NT2/D1 (cell line): Measurements from ENCODE around the gene MIA2.

Experiments
- SUZ12 ChIP-seq: IDR thresholded peaks from 2 replicates; pipeline ENCODE4 v1.6.1; 2011; ENCODE audit not compliant: insufficient read length, insufficient read depth; ENCODE audit errors: extremely low read depth
- YY1 ChIP-seq: IDR thresholded peaks from 2 replicates; pipeline ENCODE4 v1.6.1; 2011; ENCODE audit not compliant: insufficient read length, insufficient read depth
- ZNF274 ChIP-seq: IDR thresholded peaks from 2 replicates; pipeline ENCODE4 v1.6.1; 2011; ENCODE audit warnings: mild to moderate bottlenecking, low read depth, low read length

- no peak for TF ChIP-seq ZNF274
- no peak for TF ChIP-seq YY1
- TF ChIP-seq SUZ12: no peak
Measured at GRCh38 chr14:39258782-39259545, 25.2 kb downstream of the MIA2 start.
